K562 (cell line): ENCODE data around the gene CACNG7. TPM values are rescaled to one million over a fixed set of nuclear protein-coding genes. Genes with fewer than 3 reads are reported as not detected.
A peak's percentile ranks its signal among the peaks of the same experiment; 100 is the strongest.

ENCODE experiments used
- ATAC-seq: fragments of 200-7000 bp; cut with Tn5 transposase; 3 replicates; pipeline ENCODE4 v1.9.1; 2020; ENCODE audit warnings: moderate library complexity
- BruUV-seq: library from RNA; stranded (reverse); fragments of 400-500 nt; replicated peaks from 2 replicates; lab custom pipeline; 2021; lab: Mats Ljungman, UMichigan
- CTCF ChIA-PET: fragments of 300-600 bp; formaldehyde crosslinking; extraction: SDS; loops from one replicate; lab custom pipeline; 2021; ENCODE audit warnings: low intra/inter-chr PET ratio; lab: Yijun Ruan, JAX
- POLR2A ChIA-PET: fragments of 300-600, 350-650 bp; sonication (Branson Sonifier 250); formaldehyde crosslinking; extraction: SDS; loops from one replicate; lab custom pipeline; 2021; ENCODE audit warnings: antibody characterized with exemption, inconsistent platforms; lab: Yijun Ruan, JAX
- DNase-seq, 4 experiments: peaks; one replicate each; pipeline versions ENCODE4 v3.0.0 to v3.0.0-alpha.2; 2011 to 2018; ENCODE audit warnings: low spot score in 3 of 4, mixed read lengths in 3 of 4; ENCODE audit errors: extremely low read depth in 1 of 4
- FAIRE-seq: peaks from 2 replicates; lab custom pipeline; 2011; peaks lifted over from hg19 to GRCh38; lab: Jason Lieb, UNC
- H2AFZ ChIP-seq: 2 replicates; pipeline ENCODE4 v1.6.0; 2011; ENCODE audit warnings: low read depth, low read length, control low read depth, inconsistent platforms
- H3K27ac ChIP-seq: fragments of 200-600 bp; 3 replicates; pipeline ENCODE4 v1.8.0; 2011; ENCODE audit warnings: low read depth, mild to moderate bottlenecking, control low read depth, inconsistent platforms, low read length, moderate library complexity, mixed read lengths; ENCODE audit errors: extremely low read depth
- H3K27me3 ChIP-seq, 2 experiments: fragments of 300-600 bp in 1 of 2; 2 replicates in 1 of 2; 3 replicates in 1 of 2; pipeline versions ENCODE4 v1.6.0 to v1.8.0; 2011; ENCODE audit warnings: inconsistent platforms in 2 of 2, low read length in 2 of 2, mild to moderate bottlenecking in 1 of 2, mixed read lengths in 1 of 2, moderate library complexity in 1 of 2; ENCODE audit not compliant: control insufficient read depth in 2 of 2, insufficient read depth in 2 of 2
- H3K36me3 ChIP-seq: fragments of 300-600 bp; 3 replicates; pipeline ENCODE4 v1.8.0; 2011; ENCODE audit warnings: mild to moderate bottlenecking, low read length, inconsistent platforms; ENCODE audit not compliant: control insufficient read depth, insufficient read depth
- H3K4me1 ChIP-seq, 2 experiments: fragments of 200-600 bp in 1 of 2; replicated peaks in 1 of 2; 2 replicates in 1 of 2; 3 replicates in 1 of 2; pipeline versions ENCODE4 v1.5.1 to v1.8.0; 2011; ENCODE audit warnings: inconsistent platforms in 2 of 2, low read length in 2 of 2, mild to moderate bottlenecking in 1 of 2, mixed read lengths in 1 of 2, moderate library complexity in 1 of 2; ENCODE audit not compliant: control insufficient read depth in 2 of 2, insufficient read depth in 2 of 2
- H3K4me2 ChIP-seq: 2 replicates; pipeline ENCODE4 v1.6.1; 2011; ENCODE audit warnings: low read length, control low read depth, inconsistent platforms, mixed read lengths; ENCODE audit not compliant: insufficient read depth
- H3K4me3 ChIP-seq: fragments of 200-600 bp; sonication (generic), shearing (Covaris generic); 2 replicates; pipeline ENCODE4 v1.5.1; 2016; ENCODE audit warnings: control low read depth, inconsistent platforms
- H3K79me2 ChIP-seq: fragments of 200-600 bp; 3 replicates; pipeline ENCODE4 v1.8.0; 2011; ENCODE audit warnings: low read length, inconsistent platforms; ENCODE audit not compliant: control insufficient read depth, insufficient read depth
- H3K9ac ChIP-seq, 2 experiments: 2 replicates each; pipeline versions ENCODE4 v1.6.0 to v1.6.1; 2011; ENCODE audit warnings: low read depth in 2 of 2, low read length in 2 of 2, control low read depth in 1 of 2, inconsistent platforms in 1 of 2, mild to moderate bottlenecking in 1 of 2, mixed read lengths in 1 of 2; ENCODE audit not compliant: insufficient read depth in 1 of 2
- H3K9me1 ChIP-seq: one replicate; pipeline ENCODE4 v1.6.0; 2011; ENCODE audit warnings: inconsistent platforms, mild to moderate bottlenecking, low read length, moderate library complexity; ENCODE audit not compliant: control insufficient read depth, insufficient read depth
- H3K9me3 ChIP-seq: replicated peaks from 2 replicates; pipeline ENCODE4 v1.5.1; 2011; ENCODE audit warnings: low read depth, low read length, inconsistent platforms; ENCODE audit not compliant: control insufficient read depth, insufficient read depth
- H4K20me1 ChIP-seq: replicated peaks from 2 replicates; pipeline ENCODE4 v1.6.1; 2011; ENCODE audit warnings: low read length, inconsistent platforms, mixed read lengths; ENCODE audit not compliant: control insufficient read depth, insufficient read depth
- GABPA ChIP-seq: fragments of 200-800 bp; sonication (Bioruptor generic); conservative IDR thresholded peaks from 2 replicates; pipeline ENCODE4 v1.6.1; 2016; ENCODE audit warnings: low read depth, missing genetic modification characterization, missing compliant biosample characterization
- ZBTB11 ChIP-seq, 3 experiments: fragments of 200-800 bp in 1 of 3; fragments of 250-450 bp in 1 of 3; fragments of 450-650 bp in 1 of 3; sonication (Bioruptor Pico) in 1 of 3; sonication (Bioruptor generic) in 1 of 3; formaldehyde crosslinking in 1 of 3; IDR thresholded peaks; 2 replicates each; pipeline versions ENCODE4 v1.6.1 to v1.8.0; 2016 to 2022; ENCODE audit warnings: mild to moderate bottlenecking in 2 of 3, missing genetic modification characterization in 2 of 3, missing compliant biosample characterization in 1 of 3, moderate library complexity in 1 of 3
- WGBS: fragments of 100-300 bp; shearing (Covaris generic); methylation state at CpG from one replicate; pipeline ENCODE4 v1.1.6; 2016; ENCODE audit warnings: low coverage, mixed read lengths; ENCODE audit not compliant: insufficient coverage; ENCODE audit errors: missing lambda C conversion rate; 5-methylcytosine and 5-hydroxymethylcytosine counted together
- in situ Hi-C: fragments of 300-500 bp; cut with MboI; formaldehyde crosslinking; loops from 4 replicates; pipeline ENCODE4 v1.15.0; 2018; ENCODE audit warnings: inconsistent platforms, mixed read lengths
- intact Hi-C: fragments of 100-400 bp; cut with micrococcal nuclease; formaldehyde crosslinking; loops from 2 replicates; pipeline ENCODE4 v1.14.2; 2022
- polyA plus RNA-seq, 8 experiments: library from polyadenylated mRNA; depleted of rRNA in 4 of 8; stranded (reverse) in 5 of 8; unstranded in 3 of 8; fragments of >200 nt; fragmentation: Nextera tagmentation in 2 of 8; fragmentation: Illumina TruSeq in 1 of 8; extraction: Ambion mirVana in 2 of 8; extraction: Trizol in 1 of 8; gene quantifications; 2 replicates each; pipeline versions ENCODE4 v1.2.1 to v1.2.3, GENCODE V29; 2011 to 2014; ENCODE audit warnings: inconsistent platforms in 1 of 8, missing spikeins in 1 of 8
- total RNA-seq, 7 experiments: library from RNA; depleted of rRNA in 6 of 7; stranded (reverse); fragments of >200 nt in 6 of 7; fragmentation: Illumina TruSeq in 2 of 7; extraction: Trizol in 2 of 7; gene quantifications; 2 replicates each; pipeline versions ENCODE4 v1.2.1 to v1.2.3, GENCODE V29; 2011 to 2021; ENCODE audit warnings: low replicate concordance in 1 of 7
- TF ChIP-seq, protein P1 (sequence below): fragments of 200-400 bp; formaldehyde crosslinking; IDR thresholded peaks from 2 replicates; pipeline ENCODE4 v1.6.1; 2017; ENCODE audit warnings: mild to moderate bottlenecking, low read depth, low read length, moderate library complexity

The CACNG7 gene
- total and polyA plus RNA-seq, 9 of the 15 experiments (the other 6 are each of a cell fraction or from before 2014, with no cell fraction given) = not detected

DNA sequence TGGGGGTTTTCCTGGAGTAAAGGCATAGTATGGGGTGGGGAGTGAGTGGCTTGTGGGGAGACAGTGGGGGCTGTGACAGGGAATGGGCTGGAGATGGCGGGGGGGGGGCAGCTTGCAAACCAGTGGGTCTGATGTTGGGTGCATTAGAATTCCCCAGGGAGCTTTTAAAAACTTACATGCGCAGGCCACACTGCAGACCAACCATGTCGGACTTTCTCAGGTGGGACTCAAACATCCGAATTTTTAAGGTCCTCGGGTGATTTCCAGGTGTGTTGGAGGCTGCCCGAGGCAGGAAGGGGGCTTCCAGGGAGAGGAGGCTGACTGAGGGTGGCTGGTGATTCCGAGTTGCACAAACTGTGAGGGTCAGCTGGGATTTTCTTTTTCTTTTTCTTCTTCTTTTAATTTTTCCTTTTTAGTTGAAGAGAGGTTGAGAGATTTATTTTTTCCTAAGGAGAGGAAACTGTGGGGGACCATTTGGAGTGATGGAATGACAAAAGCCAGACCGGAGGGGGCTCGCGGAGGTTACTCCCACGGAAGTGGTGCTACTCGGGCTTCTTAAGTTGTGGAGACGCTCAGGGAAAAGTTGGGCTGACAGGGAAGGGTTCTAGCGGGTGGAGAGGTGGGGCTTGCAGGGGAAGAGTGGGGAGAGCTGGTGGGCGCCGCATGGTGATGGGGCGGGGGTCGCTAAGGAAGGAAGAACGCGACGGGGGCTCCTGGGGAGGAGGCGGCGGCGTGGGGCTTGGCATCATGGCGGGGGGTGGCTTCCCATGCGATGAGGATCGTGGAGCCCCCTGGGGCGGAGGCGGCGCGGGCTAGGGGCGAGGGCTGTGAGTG lies 52.7 kb downstream of the CACNG7 start:
- in situ Hi-C loops = no loop called here
- Histone ChIP-seq H3K9me3 (no peaks in the 10 kb centered on the region), H3K79me2 (no peaks in the 10 kb centered on the region), H3K9ac (no peak overlapping the region), H3K36me3 (no peaks in the 10 kb centered on the region), H3K4me3 (no peak overlapping the region), H3K27me3 (peaks cover 33 to 44% of the 10 kb centered on the region in 2 experiments; a peak in 3 of 5 replicates), H3K4me1 (no peaks in the 10 kb centered on the region; a peak in 1 of 5 replicates), H3K9me1 (no peaks in the 10 kb centered on the region), H2AFZ (no peak overlapping the region), H4K20me1 (0 out of 2 replicates have a peak, but pooled peaks cover 3% of the 10 kb centered on the region), H3K27ac (no peak overlapping the region), H3K4me2 (no peak overlapping the region)
- ChIA-PET POLR2A (no interaction called here), CTCF (no interaction called here)
- FAIRE-seq = no peak
- intact Hi-C loops = no loop called here
- no peak for DNase-seq
- ATAC-seq = no peak
- 1% methylated on average over 23 of the region's 32 CpGs for WGBS
- no TSS peak for BruUV-seq
- TF ChIP-seq, protein P1, sequence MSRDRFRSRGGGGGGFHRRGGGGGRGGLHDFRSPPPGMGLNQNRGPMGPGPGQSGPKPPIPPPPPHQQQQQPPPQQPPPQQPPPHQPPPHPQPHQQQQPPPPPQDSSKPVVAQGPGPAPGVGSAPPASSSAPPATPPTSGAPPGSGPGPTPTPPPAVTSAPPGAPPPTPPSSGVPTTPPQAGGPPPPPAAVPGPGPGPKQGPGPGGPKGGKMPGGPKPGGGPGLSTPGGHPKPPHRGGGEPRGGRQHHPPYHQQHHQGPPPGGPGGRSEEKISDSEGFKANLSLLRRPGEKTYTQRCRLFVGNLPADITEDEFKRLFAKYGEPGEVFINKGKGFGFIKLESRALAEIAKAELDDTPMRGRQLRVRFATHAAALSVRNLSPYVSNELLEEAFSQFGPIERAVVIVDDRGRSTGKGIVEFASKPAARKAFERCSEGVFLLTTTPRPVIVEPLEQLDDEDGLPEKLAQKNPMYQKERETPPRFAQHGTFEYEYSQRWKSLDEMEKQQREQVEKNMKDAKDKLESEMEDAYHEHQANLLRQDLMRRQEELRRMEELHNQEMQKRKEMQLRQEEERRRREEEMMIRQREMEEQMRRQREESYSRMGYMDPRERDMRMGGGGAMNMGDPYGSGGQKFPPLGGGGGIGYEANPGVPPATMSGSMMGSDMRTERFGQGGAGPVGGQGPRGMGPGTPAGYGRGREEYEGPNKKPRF = no peak
- peak in 1 of 3 experiments; percentile 56; a peak in 1 of 6 replicates for TF ChIP-seq ZBTB11 (CRISPR knock-in tag; IDR thresholded peaks at IDR 0.05)
- peak; percentile 38 for TF ChIP-seq GABPA (tag)
